Spleen (tissue), 13 donors: ENCODE data around the gene RASAL3. TPM values are rescaled to one million over a fixed set of nuclear protein-coding genes. Genes with fewer than 3 reads are reported as not detected.

Source experiments
- DNase-seq: peaks from one replicate; pipeline ENCODE4 v3.0.0-alpha.2; 2020
- H3K27ac ChIP-seq, 8 donors: fragments of 200-600 bp; sonication (generic) in 7 of 8; 1 replicate in 4 of 8; 2 replicates in 4 of 8; pipeline versions ENCODE4 v1.5.0 to v1.8.0; 2016 to 2021; ENCODE audit warnings: inconsistent platforms in 4 of 8, mild to moderate bottlenecking in 4 of 8, moderate library complexity in 1 of 8
- H3K27me3 ChIP-seq, 7 donors: fragments of 200-600 bp; sonication (generic) in 6 of 7; replicated peaks in 1 of 7; 1 replicate in 4 of 7; 2 replicates in 3 of 7; pipeline versions ENCODE4 v1.5.0 to v1.8.0; 2016 to 2021; ENCODE audit warnings: inconsistent platforms in 3 of 7, mild to moderate bottlenecking in 1 of 7
- H3K36me3 ChIP-seq, 6 donors: fragments of 200-600 bp; sonication (generic) in 5 of 6; 1 replicate in 4 of 6; 2 replicates in 2 of 6; pipeline versions ENCODE4 v1.5.0 to v1.8.0; 2016 to 2021; ENCODE audit warnings: inconsistent platforms in 2 of 6
- H3K4me1 ChIP-seq, 6 donors: fragments of 200-600 bp; sonication (generic) in 5 of 6; 1 replicate in 3 of 6; 2 replicates in 3 of 6; pipeline versions ENCODE4 v1.5.0 to v1.8.0; 2016 to 2021; ENCODE audit warnings: inconsistent platforms in 3 of 6
- H3K4me3 ChIP-seq, 8 donors: fragments of 200-600 bp; sonication (generic) in 7 of 8; 1 replicate in 4 of 8; 2 replicates in 4 of 8; pipeline versions ENCODE4 v1.5.0 to v1.8.0; 2016 to 2021; ENCODE audit warnings: inconsistent platforms in 4 of 8, mild to moderate bottlenecking in 4 of 8, moderate library complexity in 2 of 8
- H3K9me3 ChIP-seq, 8 donors: fragments of 200-600 bp; sonication (generic) in 7 of 8; 1 replicate in 4 of 8; 2 replicates in 4 of 8; pipeline versions ENCODE4 v1.5.0 to v1.8.0; 2016 to 2021; ENCODE audit warnings: inconsistent platforms in 4 of 8
- POLR2A ChIP-seq, 3 donors: fragments of 450-650 bp; IDR thresholded peaks; one replicate each; pipeline ENCODE4 v1.5.1; 2017; ENCODE audit warnings: antibody characterized with exemption in 3 of 3, mild to moderate bottlenecking in 1 of 3
- POLR2AphosphoS5 ChIP-seq, 3 donors: sonication (generic); formaldehyde crosslinking; IDR thresholded peaks; one replicate each; pipeline ENCODE4 v1.5.1; 2017; ENCODE audit warnings: antibody characterized with exemption in 3 of 3
- WGBS, 5 donors: extraction: QIAGEN DNeasy Blood & Tissue Kit in 3 of 5; methylation state at CpG; one replicate each; pipeline versions ENCODE4 v1.1.5 to v1.1.7; 2013 to 2018; 5-methylcytosine and 5-hydroxymethylcytosine counted together
- intact Hi-C: fragments of 100-400 bp; cut with DNase I; formaldehyde crosslinking; loops from one replicate; pipeline ENCODE4 v1.15.0; 2023; ENCODE audit warnings: low total_unique reads
- long read RNA-seq, 2 donors: transcript quantifications; one replicate each; lab custom pipeline, GENCODE V29; 2026
- polyA plus RNA-seq, 3 donors: library from polyadenylated mRNA; stranded (reverse); fragments of 200-250 nt; gene quantifications; one replicate each; pipeline ENCODE4 v1.2.1, GENCODE V29; 2013
- total RNA-seq, 7 donors: library from RNA; depleted of rRNA in 3 of 7; stranded (reverse); fragments of >200 nt in 3 of 7; fragmentation: NEBNext Ultra II Directional in 4 of 7; extraction: Animal tissue kit (Norgen Biotek cat#: 25700) in 4 of 7; gene quantifications; one replicate each; pipeline versions ENCODE4 v1.1.0 to v1.2.1, GENCODE V29; 2016 to 2021
- TF ChIP-seq, protein P1 (sequence below), 11 experiments: fragments of 200-600 bp in 7 of 11; fragments of 450-650 bp in 4 of 11; sonication (generic) in 4 of 11; IDR thresholded peaks in 8 of 11; conservative IDR thresholded peaks in 3 of 11; 1 replicate in 7 of 11; 2 replicates in 4 of 11; pipeline versions ENCODE4 v1.4.0 to v1.8.0; 2016 to 2021; ENCODE audit warnings: antibody characterized with exemption in 11 of 11, inconsistent platforms in 4 of 11, mild to moderate bottlenecking in 1 of 11
- donor health status: healthy with polysubstance abuse.
- donor health status: DM: no; HTN: no; CAD: no; lungs with moderate emphysema.
- donor health status: DM: no; HTN: no; CAD: no.
- donor health status: Bipolar disorder and iron deficiency.
- donor health status: healthy.
- donor health status: DM: no; HTN: no; CAD: no.
- donor health status: DM: yes; HTN: yes; CAD: no.

The RASAL3 gene
- 10 to 100 TPM; 43.9 to 79.1 (median 59.2) TPM for total RNA-seq
- 10 to 100 TPM; 31.7 to 66.8 (median 66.1) TPM for polyA plus RNA-seq
- long read RNA-seq, donor 1, partial matches to known transcripts: 0 of 1 reads
- long read RNA-seq, donor 1, other reads (novel, unspliced or antisense): 0 of 1 reads
- long read RNA-seq, donor 2, partial matches to known transcripts: 0 of 3 reads
- long read RNA-seq, donor 2, other reads (novel, unspliced or antisense): 0 of 3 reads

DNA sequence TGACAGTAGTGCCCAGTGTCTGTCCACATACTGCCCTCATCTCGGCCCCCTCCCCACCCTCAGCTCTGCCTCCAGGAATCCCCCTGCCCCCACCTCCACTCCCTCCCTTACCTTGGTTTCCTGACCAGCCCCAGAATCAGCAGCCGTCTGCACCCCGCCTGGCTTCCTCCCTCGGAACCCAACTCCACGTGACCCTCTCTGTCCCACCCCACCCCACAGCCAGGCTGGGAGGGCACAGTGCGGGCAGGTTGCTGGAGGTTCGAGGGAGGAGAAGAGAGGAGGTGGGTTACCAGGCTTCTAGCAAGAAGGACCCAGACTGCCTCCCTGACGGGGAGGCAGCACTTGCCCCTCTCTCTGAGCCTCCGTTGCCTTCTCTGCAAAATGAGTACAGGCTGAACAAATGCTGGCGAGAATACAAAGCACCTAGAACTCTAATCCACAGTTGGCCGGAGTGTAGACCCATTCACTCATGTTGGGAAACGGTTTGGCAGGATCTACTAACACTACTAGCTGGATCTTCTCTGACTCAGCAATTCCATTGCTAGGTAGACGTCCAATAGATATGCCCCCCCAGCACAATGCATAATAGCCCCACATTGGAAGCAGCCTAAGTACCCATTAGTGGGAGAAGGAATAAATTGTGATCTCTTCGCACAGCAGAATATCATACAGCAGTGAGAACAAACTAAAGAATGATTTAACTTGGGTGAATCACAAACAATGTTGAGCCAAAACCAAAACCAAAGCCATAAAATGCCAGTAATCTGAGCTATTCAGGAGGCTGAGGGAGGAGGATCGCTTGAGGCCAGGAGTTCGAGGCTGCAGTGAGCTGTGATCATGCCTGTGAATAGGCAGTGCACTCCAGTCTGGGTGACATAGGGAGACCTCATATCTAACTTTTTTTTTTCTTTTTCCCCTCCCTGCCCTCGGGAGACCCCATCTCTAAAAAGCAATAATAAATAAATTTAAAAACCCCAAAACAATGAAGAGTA lies at the start of gene RASAL3:
RASAL3 (minus strand) TSS at position 151 of the 992 bp plus-strand sequence. CDS start 186 bp downstream, outside the sequence.
- Histone ChIP-seq H3K4me1 (peaks cover 17 to 91% (median 61%) of the 10 kb centered on the region in 6 donors), H3K4me3 (peak within 1 kb of the TSS; percentile 55 to 94 (median 66)), H3K27me3 (peaks cover 0 to 28% (median 12%) of the 10 kb centered on the region in 7 donors), H3K36me3 (peaks cover 0 to 32% (median 12%) of the 10 kb centered on the region in 6 donors), H3K27ac (peak within 1 kb of the TSS; percentile 89 to 98 (median 91)), H3K9me3 (no peaks in the 10 kb centered on the region)
- 23 to 27% (median 26%) methylated on average over 16 to 17 of the region's 17 CpGs for WGBS, 5 donors
- intact Hi-C loops: no loop called here
- peak; percentile 92 for DNase-seq
- TF ChIP-seq POLR2A (IDR thresholded peaks at IDR 0.05) (no peak), POLR2AphosphoS5 (IDR thresholded peaks at IDR 0.05) (peak; percentile 37 to 75 (median 72))
- TF ChIP-seq, protein P1, sequence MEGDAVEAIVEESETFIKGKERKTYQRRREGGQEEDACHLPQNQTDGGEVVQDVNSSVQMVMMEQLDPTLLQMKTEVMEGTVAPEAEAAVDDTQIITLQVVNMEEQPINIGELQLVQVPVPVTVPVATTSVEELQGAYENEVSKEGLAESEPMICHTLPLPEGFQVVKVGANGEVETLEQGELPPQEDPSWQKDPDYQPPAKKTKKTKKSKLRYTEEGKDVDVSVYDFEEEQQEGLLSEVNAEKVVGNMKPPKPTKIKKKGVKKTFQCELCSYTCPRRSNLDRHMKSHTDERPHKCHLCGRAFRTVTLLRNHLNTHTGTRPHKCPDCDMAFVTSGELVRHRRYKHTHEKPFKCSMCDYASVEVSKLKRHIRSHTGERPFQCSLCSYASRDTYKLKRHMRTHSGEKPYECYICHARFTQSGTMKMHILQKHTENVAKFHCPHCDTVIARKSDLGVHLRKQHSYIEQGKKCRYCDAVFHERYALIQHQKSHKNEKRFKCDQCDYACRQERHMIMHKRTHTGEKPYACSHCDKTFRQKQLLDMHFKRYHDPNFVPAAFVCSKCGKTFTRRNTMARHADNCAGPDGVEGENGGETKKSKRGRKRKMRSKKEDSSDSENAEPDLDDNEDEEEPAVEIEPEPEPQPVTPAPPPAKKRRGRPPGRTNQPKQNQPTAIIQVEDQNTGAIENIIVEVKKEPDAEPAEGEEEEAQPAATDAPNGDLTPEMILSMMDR (IDR thresholded peaks at IDR 0.05 in 8 of 11, conservative IDR thresholded peaks at IDR 0.05 in 3 of 11): no peak

- intact Hi-C loops: no loop called here
- H3K27me3 ChIP-seq: peaks cover 0 to 53% (median 30%) of the 10 kb centered on the region in 7 donors
- no peak overlapping the region for H3K27ac ChIP-seq
- H3K36me3 ChIP-seq: no peaks in the 10 kb centered on the region
- H3K4me3 ChIP-seq: no peak overlapping the region
- 88 to 94% (median 94%) methylated on average over 18 to 19 of the region's 19 CpGs for WGBS, 5 donors
- DNase-seq: no peak
- H3K9me3 ChIP-seq: peaks cover 0 to 16% (median 13%) of the 10 kb centered on the region in 8 donors
- H3K4me1 ChIP-seq: peaks cover 3 to 31% (median 15%) of the 10 kb centered on the region in 6 donors
- TF ChIP-seq POLR2A (IDR thresholded peaks at IDR 0.05): no peak
- TF ChIP-seq, protein P1 (IDR thresholded peaks at IDR 0.05 in 8 of 11, conservative IDR thresholded peaks at IDR 0.05 in 3 of 11): no peak
- TF ChIP-seq POLR2AphosphoS5 (IDR thresholded peaks at IDR 0.05): no peak
Measured at GRCh38 chr19:15511671-15512424, 47.5 kb upstream of the RASAL3 start.

DNA sequence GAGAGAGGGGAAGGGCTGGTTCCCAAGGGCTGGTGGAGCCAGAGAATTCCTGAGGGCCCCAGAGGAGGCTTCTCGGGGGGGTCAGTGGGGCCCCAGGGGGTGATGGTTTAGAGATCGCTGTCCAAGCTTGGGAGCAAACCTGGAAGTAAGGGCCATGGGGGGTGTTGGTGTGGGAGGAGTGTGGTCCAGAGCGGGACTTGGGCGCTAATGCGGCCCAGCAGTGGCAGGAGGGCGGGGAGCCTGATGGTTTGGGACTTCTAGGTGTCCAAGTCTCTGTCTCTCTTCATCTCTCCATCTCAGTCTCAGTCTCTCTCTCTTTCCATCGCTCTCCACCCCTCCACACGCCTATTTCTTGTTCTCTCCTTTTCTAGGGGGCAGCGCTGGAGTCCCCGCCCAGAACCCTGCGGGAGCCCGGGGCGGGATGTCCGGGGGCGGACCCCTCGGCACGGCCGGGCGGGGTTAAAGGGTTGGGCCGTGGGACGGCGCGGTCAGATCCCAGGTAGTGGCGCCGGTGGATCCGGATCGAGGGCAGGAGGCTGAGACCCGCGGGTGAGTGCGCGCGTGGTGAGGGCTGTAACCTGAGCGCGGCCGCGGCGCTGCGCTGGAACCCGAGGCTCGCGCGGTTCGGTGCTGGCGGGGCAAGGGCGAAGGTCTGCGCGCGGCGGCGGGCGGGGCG lies 43.8 kb upstream of the RASAL3 start, which contains the start of gene CYP4F22:
CYP4F22 (plus strand) TSS at position 491 of the 676 bp plus-strand sequence. CDS start 16,812 bp downstream, outside the sequence.
- no peaks in the 10 kb centered on the region for H3K9me3 ChIP-seq
- TF ChIP-seq, protein P1 (IDR thresholded peaks at IDR 0.05 in 8 of 11, conservative IDR thresholded peaks at IDR 0.05 in 3 of 11): no peak
- TF ChIP-seq POLR2A (IDR thresholded peaks at IDR 0.05) (no peak), POLR2AphosphoS5 (IDR thresholded peaks at IDR 0.05) (no peak)

More for the DNA sequence above, 43.8 kb upstream of the RASAL3 start, which contains the start of gene CYP4F22:
- WGBS, 5 donors: 6 to 8% (median 6%) methylated on average over 34 to 52 of the region's 52 CpGs
- Histone ChIP-seq H3K36me3 (no peaks in the 10 kb centered on the region), H3K4me3 (peak within 1 kb of the TSS in 7 of 8 donors; percentile 9 to 66 (median 29)), H3K4me1 (peaks cover 3 to 16% (median 10%) of the 10 kb centered on the region in 6 donors), H3K27ac (no peak within 1 kb of the TSS), H3K27me3 (peaks cover 0 to 72% (median 30%) of the 10 kb centered on the region in 7 donors)
- intact Hi-C loops: no loop called here
- no peak for DNase-seq
